HG03378 (cell line): ENCODE measurements around the gene SF3B3.
"Not testable (repeated sequence)": the region's sequence is repeated elsewhere in the genome, so short reads cannot be mapped to it uniquely, and the experiment has no call there.

Source experiments
- ATAC-seq: cut with Tn5 transposase; IDR thresholded peaks from one replicate; pipeline ENCODE4 v1.9.1; 2021; ENCODE audit warnings: mild to moderate bottlenecking, moderate library complexity; ENCODE audit not compliant: unreplicated experiment

The SF3B3 gene

GRCh38 chr16:70612931-70613330, 89.3 kb downstream of the SF3B3 start:
- no peak for ATAC-seq

DNA sequence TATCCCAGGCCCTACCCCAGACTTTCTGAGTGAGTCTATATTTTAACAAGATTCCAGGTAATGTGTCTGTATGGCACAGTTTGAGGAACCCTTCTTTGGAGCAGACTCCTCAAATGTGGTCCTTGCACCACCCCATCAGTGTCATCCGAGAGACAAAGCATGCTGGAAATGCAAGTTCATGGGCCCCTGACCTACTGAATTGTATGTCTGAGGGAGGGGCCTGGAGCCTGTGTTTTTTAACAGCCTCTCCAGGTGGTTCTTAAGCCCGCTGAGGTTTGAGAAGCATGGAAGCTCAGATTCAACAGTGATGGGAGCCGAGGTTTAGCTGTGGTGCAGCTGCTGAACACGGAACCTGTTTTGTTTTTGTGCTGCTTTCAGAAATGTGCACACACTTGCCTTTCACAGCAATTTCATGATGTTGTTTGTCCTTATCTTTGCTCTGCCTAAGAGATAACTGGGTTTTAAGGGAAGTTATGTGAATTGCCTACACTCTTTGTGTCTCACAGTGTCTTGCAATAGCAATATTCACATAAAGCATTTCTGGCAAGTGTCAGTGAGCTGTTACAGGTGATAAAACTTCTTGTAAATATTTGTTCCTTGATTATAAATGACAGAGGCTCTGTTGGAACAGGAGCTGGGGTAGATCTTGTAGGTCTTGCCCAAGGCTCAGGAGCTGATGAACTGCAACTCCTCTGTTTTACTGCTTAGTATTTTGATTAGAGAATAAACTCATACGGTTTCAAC, 90.8 kb downstream of the SF3B3 start:
- no peak for ATAC-seq

GRCh38 chr16:70615945-70616344, 92.3 kb downstream of the SF3B3 start:
- ATAC-seq: no peak

GRCh38 chr16:70621864-70622263, 98.2 kb downstream of the SF3B3 start:
- ATAC-seq: not testable (repeated sequence)
